Liver (tissue), 9 donors: Measurements from ENCODE around the gene NUP42. TPM values are rescaled to one million over a fixed set of nuclear protein-coding genes. Genes with fewer than 3 reads are reported as not detected.

Source experiments
- DNase-seq: peaks from one replicate; pipeline ENCODE4 v3.0.0-alpha.2; 2017; ENCODE audit warnings: low spot score
- H3K27ac ChIP-seq, 2 donors: one replicate each; pipeline ENCODE4 v1.7.0; 2013; ENCODE audit warnings: inconsistent platforms in 2 of 2, low read length in 2 of 2, control low read depth in 1 of 2, low read depth in 1 of 2, mild to moderate bottlenecking in 1 of 2
- H3K27me3 ChIP-seq, 4 donors: one replicate each; pipeline versions ENCODE4 v1.6.1 to v1.7.0; 2013; ENCODE audit warnings: low read length in 3 of 4, inconsistent platforms in 1 of 4, mild to moderate bottlenecking in 1 of 4, moderate library complexity in 1 of 4; ENCODE audit not compliant: control insufficient read depth in 4 of 4, insufficient read depth in 4 of 4
- H3K36me3 ChIP-seq, 4 donors: one replicate each; pipeline versions ENCODE4 v1.6.1 to v1.7.0; 2013; ENCODE audit warnings: low read length in 3 of 4, mild to moderate bottlenecking in 3 of 4, low read depth in 1 of 4, moderate library complexity in 1 of 4; ENCODE audit not compliant: control insufficient read depth in 4 of 4, insufficient read depth in 3 of 4
- H3K4me1 ChIP-seq, 4 donors: one replicate each; pipeline versions ENCODE4 v1.6.1 to v1.7.0; 2013; ENCODE audit warnings: low read length in 3 of 4, mild to moderate bottlenecking in 3 of 4, moderate library complexity in 1 of 4; ENCODE audit not compliant: control insufficient read depth in 4 of 4, insufficient read depth in 4 of 4
- H3K4me3 ChIP-seq, 3 donors: one replicate each; pipeline versions ENCODE4 v1.6.1 to v1.7.0; 2013; ENCODE audit warnings: low read length in 3 of 3, control low read depth in 1 of 3, low read depth in 1 of 3, mild to moderate bottlenecking in 1 of 3
- H3K9ac ChIP-seq, 2 donors: one replicate each; pipeline ENCODE4 v1.7.0; 2013; ENCODE audit warnings: low read length in 2 of 2, mild to moderate bottlenecking in 2 of 2, moderate library complexity in 2 of 2, control low read depth in 1 of 2, low read depth in 1 of 2
- H3K9me3 ChIP-seq, 4 donors: one replicate each; pipeline versions ENCODE4 v1.6.1 to v1.7.0; 2013; ENCODE audit warnings: low read length in 3 of 4; ENCODE audit not compliant: control insufficient read depth in 4 of 4
- FOXA2 ChIP-seq: IDR thresholded peaks from 2 replicates; pipeline ENCODE4 v1.6.1; 2016; ENCODE audit warnings: antibody characterized with exemption
- GABPA ChIP-seq, 2 donors: IDR thresholded peaks in 1 of 2; conservative IDR thresholded peaks in 1 of 2; 2 replicates each; pipeline ENCODE4 v1.6.1; 2016; ENCODE audit warnings: antibody characterized with exemption in 2 of 2, mild to moderate bottlenecking in 1 of 2, moderate library complexity in 1 of 2
- JUND ChIP-seq, 2 donors: IDR thresholded peaks; 2 replicates each; pipeline ENCODE4 v1.6.1; 2016; ENCODE audit warnings: antibody characterized with exemption in 2 of 2
- NR2F2 ChIP-seq: IDR thresholded peaks from 2 replicates; pipeline ENCODE4 v1.6.1; 2016; ENCODE audit warnings: antibody characterized with exemption
- TAF1 ChIP-seq: conservative IDR thresholded peaks from 2 replicates; pipeline ENCODE4 v1.6.1; 2016; ENCODE audit warnings: antibody characterized with exemption, mild to moderate bottlenecking
- polyA plus RNA-seq, 2 donors: library from polyadenylated mRNA; stranded (reverse) in 1 of 2; unstranded in 1 of 2; fragments of 200-250 nt in 1 of 2; fragments of >200 nt in 1 of 2; fragmentation: Nextera tagmentation in 1 of 2; extraction: Ambion mirVana in 1 of 2; gene quantifications; one replicate each; pipeline versions ENCODE4 v1.2.1 to v1.2.3, GENCODE V29; 2013 to 2015
- total RNA-seq, 2 donors: library from RNA; depleted of rRNA; stranded (reverse); fragments of >200 nt; gene quantifications; one replicate each; pipeline ENCODE4 v1.2.3, GENCODE V29; 2014
- TF ChIP-seq, protein P1 (sequence below): fragments of 150-350 bp; IDR thresholded peaks from 2 replicates; pipeline ENCODE4 v1.5.1; 2017; ENCODE audit warnings: improper control_type of control experiment, low read depth, low read length; ENCODE audit not compliant: missing input control
- donor health status: healthy.
- donor health status: healthy.
- donor health status: healthy.
- donor health status: healthy.
- donor health status: healthy.

The NUP42 gene
- total and polyA plus RNA-seq, 4 donors: 11.9 to 35.8 (median 18.3) TPM

DNA sequence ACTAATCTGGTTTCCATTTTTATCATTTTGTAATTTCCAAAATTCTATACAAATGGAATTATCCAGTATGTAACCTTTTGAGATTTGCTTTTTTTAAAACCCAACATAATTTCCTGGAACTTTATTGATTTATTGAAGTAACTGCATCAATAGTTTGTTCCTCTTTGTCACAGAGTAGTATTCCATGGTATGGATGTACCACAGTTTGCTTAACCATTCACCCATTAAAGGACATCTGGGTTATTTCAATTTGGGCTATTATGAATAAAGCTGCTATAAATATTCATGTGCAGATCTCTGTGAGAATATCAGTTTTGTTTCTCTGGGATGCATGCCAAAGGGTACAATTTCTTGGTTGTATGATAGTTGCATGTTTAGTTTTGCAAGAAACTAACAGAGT is 67.6 kb downstream of the NUP42 start:
- Histone ChIP-seq H3K4me1 (peaks cover 0 to 8% (median 4%) of the 10 kb centered on the region in 4 donors), H3K36me3 (no peaks in the 10 kb centered on the region), H3K27me3 (peaks cover 0 to 3% (median 2%) of the 10 kb centered on the region in 4 donors), H3K9me3 (peaks cover 0 to 5% (median 1%) of the 10 kb centered on the region in 4 donors), H3K27ac (no peak overlapping the region), H3K9ac (no peak overlapping the region), H3K4me3 (no peak overlapping the region)
- TF ChIP-seq FOXA2 (no peak), TAF1 (no peak), GABPA (IDR thresholded peaks at IDR 0.05 in 1 of 2, conservative IDR thresholded peaks at IDR 0.05 in 1 of 2) (no peak), NR2F2 (no peak), JUND (IDR thresholded peaks at IDR 0.05) (no peak)
- TF ChIP-seq, protein P1, sequence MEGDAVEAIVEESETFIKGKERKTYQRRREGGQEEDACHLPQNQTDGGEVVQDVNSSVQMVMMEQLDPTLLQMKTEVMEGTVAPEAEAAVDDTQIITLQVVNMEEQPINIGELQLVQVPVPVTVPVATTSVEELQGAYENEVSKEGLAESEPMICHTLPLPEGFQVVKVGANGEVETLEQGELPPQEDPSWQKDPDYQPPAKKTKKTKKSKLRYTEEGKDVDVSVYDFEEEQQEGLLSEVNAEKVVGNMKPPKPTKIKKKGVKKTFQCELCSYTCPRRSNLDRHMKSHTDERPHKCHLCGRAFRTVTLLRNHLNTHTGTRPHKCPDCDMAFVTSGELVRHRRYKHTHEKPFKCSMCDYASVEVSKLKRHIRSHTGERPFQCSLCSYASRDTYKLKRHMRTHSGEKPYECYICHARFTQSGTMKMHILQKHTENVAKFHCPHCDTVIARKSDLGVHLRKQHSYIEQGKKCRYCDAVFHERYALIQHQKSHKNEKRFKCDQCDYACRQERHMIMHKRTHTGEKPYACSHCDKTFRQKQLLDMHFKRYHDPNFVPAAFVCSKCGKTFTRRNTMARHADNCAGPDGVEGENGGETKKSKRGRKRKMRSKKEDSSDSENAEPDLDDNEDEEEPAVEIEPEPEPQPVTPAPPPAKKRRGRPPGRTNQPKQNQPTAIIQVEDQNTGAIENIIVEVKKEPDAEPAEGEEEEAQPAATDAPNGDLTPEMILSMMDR: no peak
- no peak for DNase-seq

Other genes with a start within 250 kb of the NUP42 start
- 10 to 100 TPM; 15.1 to 19.0 TPM for gene HYCC1, start 167.9 kb upstream of the NUP42 start, total RNA-seq
- 1 to 10 TPM; 5.6 to 6.0 TPM for gene HYCC1, start 167.9 kb upstream of the NUP42 start, polyA plus RNA-seq
- 10 to 100 TPM; 12.6 to 14.1 TPM for gene KLHL7, start 76.3 kb upstream of the NUP42 start, total RNA-seq
- gene KLHL7, start 76.3 kb upstream of the NUP42 start, polyA plus RNA-seq: 1 to 10 TPM; 5.4 to 7.3 TPM
- 10 to 100 TPM in 1 of 2 donors, 1 to 10 TPM in 1; 4.8 to 10.5 TPM for gene GPNMB, start 64.7 kb downstream of the NUP42 start, total RNA-seq
- gene GPNMB, start 64.7 kb downstream of the NUP42 start, polyA plus RNA-seq: 1 to 10 TPM; 2.6 to 5.1 TPM
- gene MALSU1, start 117.3 kb downstream of the NUP42 start, total RNA-seq: 10 to 100 TPM; 30.3 to 41.6 TPM
- gene MALSU1, start 117.3 kb downstream of the NUP42 start, polyA plus RNA-seq: 10 to 100 TPM; 39.4 to 84.6 TPM